ENCODE results near the gene SORT1. TPM values are rescaled to one million over a fixed set of nuclear protein-coding genes. Genes with fewer than 3 reads are reported as not detected.

The SORT1 gene
- total and polyA plus RNA-seq, 2 of the 8 experiments (the other 6 are each of a cell fraction or from before 2014, with no cell fraction given), result 18.7 to 69.6 TPM

DNA sequence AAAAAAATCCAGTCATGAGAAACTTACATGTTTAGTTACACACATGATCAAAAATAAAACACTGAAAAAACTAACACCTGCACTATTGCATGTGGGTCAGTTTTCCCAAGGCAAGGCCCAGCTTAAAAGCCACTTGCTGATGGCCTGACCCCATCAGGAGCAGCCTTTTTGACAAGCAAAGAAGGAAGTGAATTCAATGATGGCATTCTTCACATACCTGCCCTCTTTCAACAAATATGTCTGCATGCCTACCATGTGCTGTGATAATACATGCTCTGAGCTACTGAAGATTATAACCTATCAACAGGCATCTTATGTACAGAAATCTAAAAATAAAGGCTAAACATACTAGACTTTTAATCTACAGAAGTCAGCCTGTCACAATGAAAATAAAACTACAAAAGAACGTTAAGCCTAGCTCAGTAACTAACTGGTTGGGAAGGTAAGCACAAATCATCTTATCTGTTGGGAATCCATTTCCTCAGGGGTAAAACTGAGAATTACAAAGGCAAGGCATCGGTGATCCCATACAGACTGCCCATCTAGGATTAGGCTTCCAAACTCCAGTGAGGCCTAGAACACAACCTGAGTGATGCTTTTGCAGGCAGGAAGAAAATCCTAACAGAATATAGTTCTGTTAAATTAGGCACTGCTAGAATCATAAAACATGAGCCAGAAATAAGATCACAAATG lies 14.5 kb downstream of the SORT1 start (continued):
- TF ChIP-seq, protein P1, sequence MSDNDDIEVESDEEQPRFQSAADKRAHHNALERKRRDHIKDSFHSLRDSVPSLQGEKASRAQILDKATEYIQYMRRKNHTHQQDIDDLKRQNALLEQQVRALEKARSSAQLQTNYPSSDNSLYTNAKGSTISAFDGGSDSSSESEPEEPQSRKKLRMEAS (IDR thresholded peaks at IDR 0.05), result peak; percentile 74; the same call in 1 of the 2 replicates
- no peak for TF ChIP-seq EZH2 (IDR thresholded peaks at IDR 0.05; ENCODE audit: low read depth, low read length, severe bottlenecking)
- no peak for TF ChIP-seq MAFK (IDR thresholded peaks at IDR 0.05; ENCODE audit: low read depth, low read length)
- no peak for TF ChIP-seq HDAC6 (IDR thresholded peaks at IDR 0.05; ENCODE audit: low read depth, low read length)
- TF ChIP-seq SIX5 (IDR thresholded peaks at IDR 0.05; ENCODE audit: low read depth, low read length), result no peak
- peak; percentile 61 for TF ChIP-seq SAP30 (IDR thresholded peaks at IDR 0.05; ENCODE audit: insufficient read depth, insufficient replicate concordance, low read length)
